ENCODE data around the gene TUBA8. TPM values are rescaled to one million over a fixed set of nuclear protein-coding genes. Genes with fewer than 3 reads are reported as not detected.

TUBA8 gene
- total and polyA plus RNA-seq, 3 donors from 2014 or later: 17.2 to 66.6 (median 60.5) TPM

DNA sequence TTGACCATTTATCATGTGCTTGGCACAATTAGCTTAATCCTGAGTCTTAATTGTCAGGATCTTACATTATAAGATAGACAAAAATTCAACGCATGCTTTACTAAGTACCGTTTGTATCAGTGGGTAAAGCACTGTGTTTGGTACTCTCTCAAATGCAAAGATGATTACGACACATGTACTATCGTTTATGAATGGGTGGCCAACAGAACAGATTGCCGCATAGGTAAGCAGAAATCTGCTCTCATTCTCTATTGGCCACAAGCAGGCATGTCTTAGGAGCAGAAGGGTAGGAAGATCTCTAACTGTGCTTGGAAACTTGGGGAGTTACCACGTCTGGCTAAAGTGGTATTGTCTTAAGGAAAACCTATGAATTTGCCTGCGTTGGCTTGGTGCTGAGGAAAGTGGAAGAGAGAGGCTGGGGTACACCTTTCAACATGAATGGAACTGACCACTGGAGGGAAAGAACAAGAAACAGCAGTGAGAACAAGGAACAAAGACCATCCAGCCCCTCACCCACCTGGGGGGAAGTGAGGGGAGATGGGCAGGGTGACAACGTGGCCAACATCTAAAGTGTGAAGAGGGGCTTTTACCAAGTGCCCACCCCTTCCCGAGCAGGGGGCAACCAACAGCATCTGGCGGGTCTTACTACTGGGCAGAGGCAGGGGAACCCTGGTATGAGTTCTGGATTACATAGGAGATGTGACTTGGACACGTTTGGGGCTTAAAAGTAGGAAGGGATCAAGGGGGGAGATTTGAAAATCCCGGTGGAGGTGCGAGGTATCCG, 1.0 kb upstream of the TUBA8 start:
- Histone ChIP-seq H3K27me3 (no peaks in the 10 kb centered on the region), H3K4me3 (peak overlapping the region in 1 of 2 donors; percentile 59), H3K9me3 (no peaks in the 10 kb centered on the region), H3K4me1 (peaks cover 12% of the 10 kb centered on the region), H3K27ac (no peak overlapping the region), H3K36me3 (ENCODE audit: low read depth, missing control alignments) (no peaks in the 10 kb centered on the region)
- WGBS, 2 donors: 40 to 53% methylated on average over 14 of the region's 14 CpGs
- TF ChIP-seq POLR2A (IDR thresholded peaks at IDR 0.05): no peak
- TF ChIP-seq, protein P1, sequence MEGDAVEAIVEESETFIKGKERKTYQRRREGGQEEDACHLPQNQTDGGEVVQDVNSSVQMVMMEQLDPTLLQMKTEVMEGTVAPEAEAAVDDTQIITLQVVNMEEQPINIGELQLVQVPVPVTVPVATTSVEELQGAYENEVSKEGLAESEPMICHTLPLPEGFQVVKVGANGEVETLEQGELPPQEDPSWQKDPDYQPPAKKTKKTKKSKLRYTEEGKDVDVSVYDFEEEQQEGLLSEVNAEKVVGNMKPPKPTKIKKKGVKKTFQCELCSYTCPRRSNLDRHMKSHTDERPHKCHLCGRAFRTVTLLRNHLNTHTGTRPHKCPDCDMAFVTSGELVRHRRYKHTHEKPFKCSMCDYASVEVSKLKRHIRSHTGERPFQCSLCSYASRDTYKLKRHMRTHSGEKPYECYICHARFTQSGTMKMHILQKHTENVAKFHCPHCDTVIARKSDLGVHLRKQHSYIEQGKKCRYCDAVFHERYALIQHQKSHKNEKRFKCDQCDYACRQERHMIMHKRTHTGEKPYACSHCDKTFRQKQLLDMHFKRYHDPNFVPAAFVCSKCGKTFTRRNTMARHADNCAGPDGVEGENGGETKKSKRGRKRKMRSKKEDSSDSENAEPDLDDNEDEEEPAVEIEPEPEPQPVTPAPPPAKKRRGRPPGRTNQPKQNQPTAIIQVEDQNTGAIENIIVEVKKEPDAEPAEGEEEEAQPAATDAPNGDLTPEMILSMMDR (IDR thresholded peaks at IDR 0.05): no peak
- intact Hi-C loops (cut with DNase I; ENCODE audit: low total_unique reads): no loop called here
- no peak for DNase-seq

DNA sequence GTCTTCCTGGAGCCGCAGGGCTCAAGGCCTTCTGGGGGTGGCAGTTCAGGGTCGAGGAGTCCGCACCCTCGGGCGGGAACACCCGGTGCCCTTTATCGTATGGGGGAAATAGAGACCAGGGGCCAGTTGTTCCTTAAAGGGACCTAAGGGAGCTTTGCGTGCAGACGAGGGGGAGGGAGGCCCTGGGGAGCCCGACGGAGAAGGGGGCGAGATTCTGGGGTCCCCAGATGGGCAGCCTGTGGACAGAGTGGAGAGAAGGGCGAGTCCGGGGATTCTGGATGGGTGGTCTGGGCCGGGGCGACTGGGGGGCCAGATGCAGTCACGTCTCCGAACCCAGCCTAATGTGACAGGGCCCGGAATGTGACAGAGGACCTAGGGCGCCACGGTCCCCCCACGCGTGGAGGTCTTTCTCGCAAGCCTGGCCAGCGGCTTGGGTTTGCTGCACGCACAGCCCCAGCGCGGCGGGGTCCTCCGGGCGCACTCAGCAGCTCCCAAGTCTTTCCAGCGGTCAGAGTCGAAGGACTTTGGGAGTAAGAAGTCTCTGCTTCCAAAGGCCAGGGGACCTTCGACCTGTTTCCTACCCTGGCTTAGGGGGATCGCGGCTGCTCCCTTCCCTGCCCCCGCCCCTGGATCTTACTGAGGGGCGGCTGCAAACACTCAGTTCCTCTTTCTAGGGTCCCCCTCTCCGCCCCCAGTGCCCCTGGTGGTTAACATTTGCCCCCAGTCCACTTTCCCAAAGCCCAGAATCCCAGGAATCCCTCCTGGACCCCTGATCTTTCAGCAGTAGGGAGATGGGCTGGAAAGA, 547 bp downstream of the TUBA8 start:
- no peak for DNase-seq
- peaks cover 12% of the 10 kb centered on the region for H3K4me1 ChIP-seq
- H3K36me3 ChIP-seq (ENCODE audit: low read depth, missing control alignments): no peaks in the 10 kb centered on the region
- H3K27ac ChIP-seq: no peak overlapping the region
- peak overlapping the region; percentile 47 to 59 for H3K4me3 ChIP-seq
- TF ChIP-seq POLR2A (IDR thresholded peaks at IDR 0.05): no peak
- TF ChIP-seq, protein P1 (IDR thresholded peaks at IDR 0.05): no peak
- WGBS, 2 donors: 28 to 35% methylated on average over 24 to 38 of the region's 39 CpGs
- H3K9me3 ChIP-seq: no peaks in the 10 kb centered on the region
- H3K27me3 ChIP-seq: no peaks in the 10 kb centered on the region
- intact Hi-C loops (cut with DNase I; ENCODE audit: low total_unique reads): no loop called here

DNA sequence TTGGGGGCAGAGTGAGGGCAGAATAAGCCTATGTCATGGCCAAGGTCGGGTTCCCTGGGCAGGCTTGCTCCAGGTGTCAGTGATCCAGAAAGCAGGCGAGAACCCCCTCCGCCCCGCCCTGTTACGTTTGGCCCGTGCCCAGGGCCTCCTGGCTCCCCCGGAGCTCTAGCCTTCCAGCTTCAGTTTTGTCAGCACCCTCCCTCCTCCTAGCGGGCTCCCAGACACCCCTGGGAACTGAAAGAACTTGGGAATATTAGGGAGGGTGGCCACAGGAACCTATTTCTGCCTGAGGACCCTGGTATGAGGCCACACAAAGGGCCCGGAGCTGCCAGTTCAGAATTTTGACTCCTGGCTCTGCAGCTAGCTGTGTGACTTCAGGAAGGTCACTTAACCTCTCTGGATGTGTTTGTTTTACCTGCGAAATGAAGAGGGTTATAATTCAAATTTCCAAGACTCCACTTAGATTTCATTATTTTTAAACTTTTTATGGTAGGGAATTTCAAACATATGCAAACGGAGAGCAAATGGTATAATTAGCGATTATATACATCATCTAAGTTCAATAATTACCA, 1.2 kb downstream of the TUBA8 start:
- Histone ChIP-seq H3K36me3 (ENCODE audit: low read depth, missing control alignments) (no peaks in the 10 kb centered on the region), H3K4me1 (peaks cover 12% of the 10 kb centered on the region), H3K27ac (no peak overlapping the region), H3K4me3 (no peak overlapping the region), H3K9me3 (no peaks in the 10 kb centered on the region), H3K27me3 (no peaks in the 10 kb centered on the region)
- WGBS, 2 donors: 61 to 65% methylated on average over 12 of the region's 12 CpGs
- TF ChIP-seq, protein P1 (IDR thresholded peaks at IDR 0.05): no peak
- no peak for TF ChIP-seq POLR2A (IDR thresholded peaks at IDR 0.05)
- intact Hi-C loops (cut with DNase I; ENCODE audit: low total_unique reads): no loop called here
- DNase-seq: no peak

DNA sequence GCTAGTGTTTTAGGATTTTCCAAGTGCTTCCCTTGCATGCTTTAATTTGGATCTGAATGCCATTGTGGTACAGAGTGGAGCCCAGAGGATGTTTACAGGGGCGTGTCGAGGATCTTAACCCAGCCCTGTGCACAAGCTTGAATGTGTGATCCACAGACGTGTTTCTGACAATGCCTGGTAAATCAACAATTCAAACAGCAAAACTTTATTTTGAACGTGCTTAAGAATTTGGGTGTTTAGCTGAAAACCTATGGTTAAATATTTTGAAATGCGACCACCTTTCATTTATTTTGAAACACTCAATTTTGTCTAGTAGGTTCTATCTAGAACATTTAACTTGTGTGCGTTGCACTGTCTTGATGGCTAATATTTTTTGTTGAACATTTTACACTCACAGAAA, 1.8 kb downstream of the TUBA8 start:
- intact Hi-C loops (cut with DNase I; ENCODE audit: low total_unique reads): no loop called here
- Histone ChIP-seq H3K27ac (no peak overlapping the region), H3K27me3 (no peaks in the 10 kb centered on the region), H3K9me3 (no peaks in the 10 kb centered on the region), H3K4me3 (no peak overlapping the region), H3K4me1 (peaks cover 12% of the 10 kb centered on the region), H3K36me3 (ENCODE audit: low read depth, missing control alignments) (no peaks in the 10 kb centered on the region)
- TF ChIP-seq, protein P1 (IDR thresholded peaks at IDR 0.05): no peak
- TF ChIP-seq POLR2A (IDR thresholded peaks at IDR 0.05): no peak
- 84 to 85% methylated on average over 6 of the region's 6 CpGs for WGBS, 2 donors
- DNase-seq: no peak

Measured in testis (tissue), 3 donors.